ENCODE measurements around the gene TSEN34. TPM values are rescaled to one million over a fixed set of nuclear protein-coding genes. Genes with fewer than 3 reads are reported as not detected.
A peak's percentile ranks its signal among the peaks of the same experiment; 100 is the strongest.
"Not testable (repeated sequence)": the region's sequence is repeated elsewhere in the genome, so short reads cannot be mapped to it uniquely, and the experiment has no call there.

Gene TSEN34
- total RNA-seq, 6 donors from 2014 or later = 43.2 to 78.4 (median 49.7) TPM

DNA sequence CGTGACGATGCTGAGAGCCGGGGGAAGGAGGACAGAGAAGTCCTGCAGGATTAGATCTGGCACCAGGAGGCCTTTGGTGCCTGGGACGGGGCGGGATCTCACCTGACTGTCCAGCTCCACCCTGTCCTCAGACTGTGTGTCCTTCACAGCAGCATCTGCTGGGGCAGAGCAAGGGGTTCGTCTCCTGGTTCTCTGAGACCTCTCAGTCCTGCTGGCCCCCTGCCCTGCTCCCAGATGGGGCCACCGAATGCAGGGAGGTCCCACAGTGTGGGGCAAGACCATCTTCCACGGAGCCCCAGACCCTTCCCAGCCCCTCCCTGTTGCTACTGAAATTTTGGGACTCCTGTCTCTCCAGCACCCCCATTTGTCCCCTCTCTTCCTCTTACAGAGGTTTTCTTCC lies 27.2 kb downstream of the TSEN34 start:
- ATAC-seq (ENCODE audit: low FRiP score in 2 of 2) (no peak), DNase-seq (no peak)
- WGBS, 2 donors = 52 to 74% methylated on average over 4 to 7 of the region's 8 CpGs
- no peak overlapping the region for H3K27ac ChIP-seq
- peaks cover 0 to 4% (median 1%) of the 10 kb centered on the region in 4 donors for H3K4me1 ChIP-seq
- no peaks in the 10 kb centered on the region for H3K27me3 ChIP-seq
- TF ChIP-seq CTCF (IDR thresholded peaks at IDR 0.05) = no peak
- no peak for TF ChIP-seq EP300 (IDR thresholded peaks at IDR 0.05)
- no peak for TF ChIP-seq POLR2A (IDR thresholded peaks at IDR 0.05)
- no peak for TF ChIP-seq POLR2AphosphoS5 (IDR thresholded peaks at IDR 0.05)
- H3K36me3 ChIP-seq = peaks cover 0 to 33% (median 5%) of the 10 kb centered on the region in 4 donors
- no peaks in the 10 kb centered on the region for H3K9me3 ChIP-seq
- no peak overlapping the region for H3K4me3 ChIP-seq

DNA sequence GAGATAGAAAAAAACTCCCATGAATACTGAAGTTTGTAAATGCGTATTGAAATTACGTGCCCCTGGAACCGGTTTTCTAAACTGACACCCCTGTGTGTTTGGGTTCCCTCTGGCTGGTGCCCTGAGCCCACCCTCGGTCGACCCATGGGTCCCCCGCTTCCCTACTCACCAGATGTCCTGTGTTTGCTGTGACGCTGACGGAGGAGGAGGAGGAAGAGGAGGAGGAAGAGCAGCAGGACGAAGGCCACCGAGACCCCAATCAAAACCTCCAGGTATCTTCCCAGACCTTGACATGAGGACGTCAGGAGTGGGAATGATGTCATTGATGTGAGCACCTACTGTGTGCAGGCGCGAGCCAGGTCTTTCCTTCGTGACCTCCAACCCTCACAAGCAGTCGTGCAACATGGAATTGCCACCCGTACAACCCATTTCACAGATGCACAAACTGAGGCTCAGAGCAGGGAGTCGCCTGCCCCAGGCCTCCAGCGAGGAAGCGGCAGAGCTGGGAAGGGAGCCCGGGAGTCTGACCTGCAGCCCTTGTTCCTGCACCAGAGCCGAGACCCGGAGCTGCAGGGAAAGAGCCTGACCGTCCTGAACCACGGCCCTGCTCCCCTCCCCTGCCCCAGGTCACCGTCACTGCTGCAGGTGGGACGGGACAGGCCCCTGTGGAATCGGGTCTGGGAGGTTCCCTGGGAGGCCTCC lies 28.0 kb downstream of the TSEN34 start:
- Histone ChIP-seq H3K36me3 (peaks cover 0 to 33% (median 5%) of the 10 kb centered on the region in 4 donors), H3K27me3 (no peaks in the 10 kb centered on the region), H3K4me3 (no peak overlapping the region), H3K4me1 (peaks cover 0 to 7% (median 0%) of the 10 kb centered on the region in 4 donors), H3K27ac (no peak overlapping the region), H3K9me3 (no peaks in the 10 kb centered on the region)
- WGBS, 2 donors = 83 to 87% methylated on average over 20 to 26 of the region's 27 CpGs
- no peak for TF ChIP-seq POLR2A (IDR thresholded peaks at IDR 0.05)
- no peak for TF ChIP-seq EP300 (IDR thresholded peaks at IDR 0.05)
- TF ChIP-seq CTCF (IDR thresholded peaks at IDR 0.05) = no peak
- no peak for TF ChIP-seq POLR2AphosphoS5 (IDR thresholded peaks at IDR 0.05)
- DNase-seq (no peak), ATAC-seq (ENCODE audit: low FRiP score in 2 of 2) (no peak)

DNA sequence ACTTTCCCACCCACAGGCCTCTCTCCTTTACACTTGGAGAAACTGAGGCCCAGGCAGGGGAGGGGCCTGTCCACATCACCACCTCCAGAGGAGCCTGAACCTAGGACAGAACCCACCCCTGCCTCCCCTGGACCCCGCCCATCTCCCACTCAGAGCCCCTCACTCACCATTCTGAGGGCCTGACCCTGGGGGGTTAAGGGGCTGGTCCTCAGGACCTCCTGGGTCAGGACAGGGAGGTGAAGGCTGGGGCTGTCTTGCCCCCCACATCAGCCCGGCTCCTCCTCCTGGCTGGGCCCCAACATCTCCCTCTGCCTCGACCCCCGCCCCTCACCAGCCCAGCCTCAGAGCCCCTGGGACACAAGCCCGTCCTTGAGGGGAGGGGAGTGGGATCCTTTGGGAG lies 28.6 kb downstream of the TSEN34 start:
- not testable (repeated sequence) for H3K27ac ChIP-seq; H3K27me3 ChIP-seq; H3K9me3 ChIP-seq; H3K4me3 ChIP-seq; H3K4me1 ChIP-seq; ATAC-seq (ENCODE audit: low FRiP score in 2 of 2); DNase-seq
- H3K36me3 ChIP-seq = peaks cover 0 to 33% (median 5%) of the 10 kb centered on the region in 4 donors
- WGBS, 2 donors = 83% methylated on average over 1 of the region's 5 CpGs; no CpG with 5 or more reads in 1 of the 2 donors

- not testable (repeated sequence) for DNase-seq; H3K9me3 ChIP-seq; H3K4me1 ChIP-seq; H3K27me3 ChIP-seq; ATAC-seq (ENCODE audit: low FRiP score in 2 of 2)
- 66 to 73% methylated on average over 3 to 5 of the region's 7 CpGs for WGBS, 2 donors
- peak overlapping the region in 1 of 4 donors; percentile 48 for H3K4me3 ChIP-seq
- peak overlapping the region in 2 of 4 donors; percentile 86 to 87 for H3K27ac ChIP-seq
- peaks cover 0 to 23% (median 3%) of the 10 kb centered on the region in 4 donors for H3K36me3 ChIP-seq
Observed at GRCh38 chr19:54221947-54222346, 30.8 kb downstream of the TSEN34 start.

- WGBS, 2 donors = 45 to 66% methylated on average over 12 to 14 of the region's 16 CpGs
- DNase-seq (peak in 1 of 2 donors; percentile 87), ATAC-seq (ENCODE audit: low FRiP score in 2 of 2) (peak; percentile 81 to 88)
- H3K36me3 ChIP-seq = peaks cover 0 to 19% (median 3%) of the 10 kb centered on the region in 4 donors
- H3K4me3 ChIP-seq = peak within 1 kb of the TSS in 3 of 4 donors; percentile 22 to 48 (median 34)
- not testable (repeated sequence) for H3K27me3 ChIP-seq, H3K4me1 ChIP-seq, H3K9me3 ChIP-seq
- TF ChIP-seq POLR2A (IDR thresholded peaks at IDR 0.05) = peak in 1 of 4 donors; percentile 48
- peak in 1 of 2 donors; percentile 14 for TF ChIP-seq POLR2AphosphoS5 (IDR thresholded peaks at IDR 0.05)
- peak within 1 kb of the TSS; percentile 67 to 87 (median 82) for H3K27ac ChIP-seq
Observed at GRCh38 chr19:54222474-54223276, 31.6 kb downstream of the TSEN34 start, which contains the start of gene LILRB3. Gene LILRB3, minus strand, starts transcription at chr19:54223007. Its CDS starts 31 bp downstream, at chr19:54222976.

GRCh38 chr19:54223277-54223936 lies 32.3 kb downstream of the TSEN34 start:
- 52 to 58% methylated on average over 14 of the region's 14 CpGs for WGBS, 2 donors
- H3K27ac ChIP-seq = peak overlapping the region in 2 of 4 donors; percentile 86 to 87
- H3K4me3 ChIP-seq = not testable (repeated sequence)

DNA sequence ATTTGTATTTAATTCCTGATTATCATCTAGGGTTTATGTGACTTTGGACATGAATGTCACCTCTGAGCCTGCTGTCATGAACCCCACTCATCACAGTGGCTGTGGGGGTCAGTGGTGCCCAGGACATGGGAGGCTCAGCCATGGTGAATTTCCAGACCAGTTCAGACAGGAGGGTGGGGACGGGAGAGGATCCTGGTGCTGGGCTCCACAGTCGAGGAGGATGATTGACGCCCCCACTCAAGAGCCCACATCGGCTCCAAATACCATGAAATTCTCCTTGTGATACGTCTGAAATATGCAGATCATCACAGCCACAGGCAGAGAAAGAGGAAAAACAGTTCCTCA lies 32.8 kb downstream of the TSEN34 start:
- WGBS, 2 donors = 43 to 55% methylated on average over 5 of the region's 5 CpGs
- ATAC-seq (ENCODE audit: low FRiP score in 2 of 2) = peak in 1 of 2 donors; percentile 20
- not testable (repeated sequence) for H3K4me1 ChIP-seq, H3K36me3 ChIP-seq, H3K4me3 ChIP-seq, H3K27me3 ChIP-seq, DNase-seq, H3K9me3 ChIP-seq
- H3K27ac ChIP-seq = peak overlapping the region in 2 of 4 donors; percentile 86 to 87

More at GRCh38 chr19:54223277-54223936, 32.3 kb downstream of the TSEN34 start:
- H3K9me3 ChIP-seq, H3K4me1 ChIP-seq, DNase-seq, H3K27me3 ChIP-seq: not testable (repeated sequence)
- H3K36me3 ChIP-seq = peaks cover 0 to 12% (median 3%) of the 10 kb centered on the region in 4 donors
- peak; percentile 28 to 39 for ATAC-seq (ENCODE audit: low FRiP score in 2 of 2)

DNA sequence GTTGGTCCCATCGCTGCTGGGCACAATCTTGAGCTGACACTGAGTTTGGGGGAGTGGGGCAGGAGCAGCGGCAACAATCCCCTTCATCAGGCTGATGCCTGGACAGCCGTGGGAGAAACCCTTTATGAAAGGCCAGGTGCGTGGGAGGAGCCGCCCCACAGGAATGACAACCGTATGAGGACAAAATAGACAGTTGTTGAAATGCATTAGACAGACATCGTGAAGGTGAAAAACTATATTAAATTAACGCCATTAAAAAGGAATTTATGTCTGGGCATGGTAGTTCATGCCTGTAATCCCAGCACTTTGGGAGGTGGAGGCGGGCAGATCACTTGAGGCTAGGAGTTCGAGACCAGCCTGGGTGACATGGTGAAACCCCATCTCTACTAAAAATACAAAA lies 33.5 kb downstream of the TSEN34 start:
- not testable (repeated sequence) for H3K4me3 ChIP-seq
- 73 to 81% methylated on average over 9 to 10 of the region's 10 CpGs for WGBS, 2 donors

More for the DNA sequence above, 33.5 kb downstream of the TSEN34 start:
- not testable (repeated sequence) for ATAC-seq (ENCODE audit: low FRiP score in 2 of 2); H3K4me1 ChIP-seq; H3K27me3 ChIP-seq; H3K36me3 ChIP-seq; DNase-seq; H3K27ac ChIP-seq; H3K9me3 ChIP-seq

Data from upper lobe of left lung (tissue), 6 donors.